ENCODE measurements around the gene MRPL50. TPM values are rescaled to one million over a fixed set of nuclear protein-coding genes. Genes with fewer than 3 reads are reported as not detected.

The MRPL50 gene
- total RNA-seq, 1 experiment from 2014 or later, result 14.0 TPM

GRCh38 chr9:101437806-101438232, 39.4 kb upstream of the MRPL50 start:
- Mint-ChIP-seq H3K4me1 (ENCODE audit: low read depth, unreplicated experiment) (peaks cover 35% of the 10 kb centered on the region), H3K27me3 (ENCODE audit: unreplicated experiment) (no peaks in the 10 kb centered on the region), H3K36me3 (ENCODE audit: insufficient read depth, unreplicated experiment) (no peaks in the 10 kb centered on the region), H3K4me3 (ENCODE audit: low read depth, unreplicated experiment) (no peak overlapping the region), H3K27ac (ENCODE audit: unreplicated experiment) (no peak overlapping the region), H3K9me3 (ENCODE audit: low read depth, unreplicated experiment) (no peaks in the 10 kb centered on the region)
- CTCF ChIA-PET, result interaction anchor here (1.5 kb wide), 1 partner anchor 10 kb away, joined by 4 read pairs; no protein-coding TSS in a partner anchor
- BruUV-seq (replicated peaks), result no TSS peak
- intact Hi-C loops (cut with micrococcal nuclease; ENCODE audit: unreplicated experiment), result no loop called here
- TF ChIP-seq CTCF (IDR thresholded peaks at IDR 0.05; ENCODE audit: unreplicated experiment), result no peak
- DNase-seq, result no peak

GRCh38 chr9:101435601-101436079, 37.2 kb upstream of the MRPL50 start, which contains the start of gene ALDOB:
TSS of gene ALDOB (minus strand) at chr9:101435774. CDS start at chr9:101430887, 4,887 bp downstream.
- no peak for DNase-seq
- intact Hi-C loops (cut with micrococcal nuclease; ENCODE audit: unreplicated experiment), result loop anchor here (2.0 kb wide), 1 partner anchor 37 kb away; the partner anchor contains the start of genes MRPL50 and ZNF189
- Mint-ChIP-seq H3K36me3 (ENCODE audit: insufficient read depth, unreplicated experiment) (no peaks in the 10 kb centered on the region), H3K9me3 (ENCODE audit: low read depth, unreplicated experiment) (no peaks in the 10 kb centered on the region), H3K27me3 (ENCODE audit: unreplicated experiment) (no peaks in the 10 kb centered on the region), H3K4me1 (ENCODE audit: low read depth, unreplicated experiment) (peaks cover 34% of the 10 kb centered on the region), H3K27ac (ENCODE audit: unreplicated experiment) (peak within 1 kb of the TSS; percentile 75), H3K4me3 (ENCODE audit: low read depth, unreplicated experiment) (peak within 1 kb of the TSS; percentile 8)
- CTCF ChIA-PET, result no interaction called here
- no TSS peak for BruUV-seq (replicated peaks)
- no peak for TF ChIP-seq CTCF (IDR thresholded peaks at IDR 0.05; ENCODE audit: unreplicated experiment)

DNA sequence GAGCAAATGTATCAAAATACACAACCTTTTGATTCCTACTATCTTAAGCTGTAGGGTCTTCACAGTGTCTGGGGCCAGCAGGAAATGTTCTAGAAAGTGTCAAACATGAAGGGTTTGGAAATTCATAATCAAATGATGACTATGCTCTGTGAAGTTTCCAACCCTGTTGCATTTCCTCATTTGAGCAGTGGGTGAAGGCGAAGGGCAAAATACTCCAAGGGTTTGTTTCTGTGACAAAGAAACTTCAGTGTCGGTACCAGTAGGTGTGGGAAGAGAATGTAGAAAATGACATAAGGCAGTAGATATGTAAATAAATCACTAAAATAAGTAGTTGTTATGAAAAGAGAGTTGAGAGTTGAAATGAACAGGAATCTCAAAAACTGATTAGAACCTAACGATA, 36.6 kb upstream of the MRPL50 start:
- Mint-ChIP-seq H3K27me3 (ENCODE audit: unreplicated experiment) (no peaks in the 10 kb centered on the region), H3K4me1 (ENCODE audit: low read depth, unreplicated experiment) (peaks cover 34% of the 10 kb centered on the region), H3K36me3 (ENCODE audit: insufficient read depth, unreplicated experiment) (no peaks in the 10 kb centered on the region), H3K27ac (ENCODE audit: unreplicated experiment) (peak overlapping the region; percentile 75), H3K4me3 (ENCODE audit: low read depth, unreplicated experiment) (peak overlapping the region; percentile 8), H3K9me3 (ENCODE audit: low read depth, unreplicated experiment) (no peaks in the 10 kb centered on the region)
- TF ChIP-seq CTCF (IDR thresholded peaks at IDR 0.05; ENCODE audit: unreplicated experiment), result no peak
- DNase-seq, result peak; percentile 46
- BruUV-seq (replicated peaks), result no TSS peak
- intact Hi-C loops (cut with micrococcal nuclease; ENCODE audit: unreplicated experiment), result loop anchor here (2.0 kb wide), 1 partner anchor 36 kb away; the partner anchor contains the start of genes MRPL50 and ZNF189
- CTCF ChIA-PET, result interaction anchor here (1.1 kb wide), 1 partner anchor 47 kb away, joined by 3 read pairs; no protein-coding TSS in a partner anchor

GRCh38 chr9:101433229-101433628, 34.8 kb upstream of the MRPL50 start:
- Mint-ChIP-seq H3K27ac (ENCODE audit: unreplicated experiment) (peak overlapping the region; percentile 65), H3K36me3 (ENCODE audit: insufficient read depth, unreplicated experiment) (peaks cover 3% of the 10 kb centered on the region), H3K9me3 (ENCODE audit: low read depth, unreplicated experiment) (peaks cover 3% of the 10 kb centered on the region), H3K4me3 (ENCODE audit: low read depth, unreplicated experiment) (no peak overlapping the region), H3K4me1 (ENCODE audit: low read depth, unreplicated experiment) (peaks cover 39% of the 10 kb centered on the region), H3K27me3 (ENCODE audit: unreplicated experiment) (no peaks in the 10 kb centered on the region)
- TF ChIP-seq CTCF (IDR thresholded peaks at IDR 0.05; ENCODE audit: unreplicated experiment), result no peak
- BruUV-seq (replicated peaks), result no TSS peak
- CTCF ChIA-PET, result no interaction called here
- DNase-seq, result no peak
- intact Hi-C loops (cut with micrococcal nuclease; ENCODE audit: unreplicated experiment), result no loop called here
